GM04504 (cell line): Measurements from ENCODE around the gene PRKAB1.
"Not testable (repeated sequence)": the region's sequence is repeated elsewhere in the genome, so short reads cannot be mapped to it uniquely, and the experiment has no call there.

Experiments
- DNase-seq: peaks from one replicate; pipeline ENCODE4 v3.0.0-alpha.2; 2012; ENCODE audit warnings: low read depth

Gene PRKAB1

GRCh38 chr12:119684711-119685369 is 16.9 kb downstream of the PRKAB1 start:
- no peak for DNase-seq

GRCh38 chr12:119685375-119685774 is 17.4 kb downstream of the PRKAB1 start:
- DNase-seq, result no peak

GRCh38 chr12:119686355-119686754 is 18.4 kb downstream of the PRKAB1 start:
- DNase-seq, result no peak

- DNase-seq, result no peak
These were observed 18.8 kb downstream of the PRKAB1 start for GRCh38 chr12:119686776-119687175.

GRCh38 chr12:119687406-119687805 is 19.5 kb downstream of the PRKAB1 start:
- DNase-seq, result no peak

- no peak for DNase-seq
These were observed 19.9 kb downstream of the PRKAB1 start for GRCh38 chr12:119687879-119688278.

GRCh38 chr12:119689935-119690500 is 22.1 kb downstream of the PRKAB1 start:
- DNase-seq, result no peak

- no peak for DNase-seq
These were observed 23.4 kb downstream of the PRKAB1 start for GRCh38 chr12:119691202-119691810.

- DNase-seq, result no peak
These were observed 24.5 kb downstream of the PRKAB1 start for GRCh38 chr12:119692410-119692809.

- DNase-seq, result peak; percentile 99
These were observed 25.1 kb downstream of the PRKAB1 start for GRCh38 chr12:119692997-119693396.

GRCh38 chr12:119693511-119693910 is 25.6 kb downstream of the PRKAB1 start:
- DNase-seq, result no peak

- no peak for DNase-seq
These were observed 26.2 kb downstream of the PRKAB1 start for GRCh38 chr12:119694111-119694510.

- no peak for DNase-seq
These were observed 27.1 kb downstream of the PRKAB1 start for GRCh38 chr12:119695034-119695433.

GRCh38 chr12:119696943-119697342 is 29.0 kb downstream of the PRKAB1 start:
- no peak for DNase-seq

GRCh38 chr12:119699199-119699760 is 31.3 kb downstream of the PRKAB1 start:
- no peak for DNase-seq

- no peak for DNase-seq
These were observed 32.1 kb downstream of the PRKAB1 start for GRCh38 chr12:119700078-119700477.

- peak; percentile 44 for DNase-seq
These were observed 36.3 kb downstream of the PRKAB1 start for GRCh38 chr12:119704065-119704747.

- no peak for DNase-seq
These were observed 37.2 kb downstream of the PRKAB1 start for GRCh38 chr12:119705182-119705581.

- not testable (repeated sequence) for DNase-seq
These were observed 38.5 kb downstream of the PRKAB1 start for GRCh38 chr12:119706427-119706826.

- no peak for DNase-seq
These were observed 42.5 kb downstream of the PRKAB1 start for GRCh38 chr12:119710374-119710964.

- no peak for DNase-seq
These were observed 43.1 kb downstream of the PRKAB1 start for GRCh38 chr12:119710965-119711551.

GRCh38 chr12:119711693-119712092 is 43.8 kb downstream of the PRKAB1 start:
- no peak for DNase-seq
